GM12875 (cell line): Measurements from ENCODE around the gene SULT1C3.

Experiments used
- H3K4me3 ChIP-seq: one replicate; pipeline ENCODE4 v1.5.1; 2011; ENCODE audit warnings: low read depth, low read length, control low read depth
- TF ChIP-seq, protein P1 (sequence below): IDR thresholded peaks from 2 replicates; pipeline ENCODE4 v1.5.1; 2011; ENCODE audit warnings: low read depth, mild to moderate bottlenecking, control low read depth, inconsistent platforms, low read length, moderate library complexity, borderline replicate concordance; ENCODE audit not compliant: insufficient read depth

The SULT1C3 gene

DNA sequence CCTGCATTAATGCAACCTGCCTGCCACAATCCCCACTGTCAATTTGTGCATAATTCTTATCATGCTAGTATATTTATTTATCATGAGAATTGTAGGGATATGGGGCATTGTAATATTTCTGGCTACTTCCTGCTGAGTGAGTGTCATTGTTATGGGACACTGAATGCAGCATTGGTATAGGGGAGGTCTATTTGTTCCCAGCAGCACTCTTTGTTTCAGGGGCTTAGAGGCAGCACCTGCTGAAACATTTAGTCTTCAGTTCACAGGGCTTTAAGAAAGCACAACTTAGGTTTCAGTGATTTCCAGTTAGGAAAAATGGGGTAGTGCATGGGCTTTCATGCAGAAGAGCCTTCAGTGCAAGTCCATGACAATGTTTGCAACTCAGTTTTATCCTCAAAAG lies 23.6 kb downstream of the SULT1C3 start:
- TF ChIP-seq, protein P1, sequence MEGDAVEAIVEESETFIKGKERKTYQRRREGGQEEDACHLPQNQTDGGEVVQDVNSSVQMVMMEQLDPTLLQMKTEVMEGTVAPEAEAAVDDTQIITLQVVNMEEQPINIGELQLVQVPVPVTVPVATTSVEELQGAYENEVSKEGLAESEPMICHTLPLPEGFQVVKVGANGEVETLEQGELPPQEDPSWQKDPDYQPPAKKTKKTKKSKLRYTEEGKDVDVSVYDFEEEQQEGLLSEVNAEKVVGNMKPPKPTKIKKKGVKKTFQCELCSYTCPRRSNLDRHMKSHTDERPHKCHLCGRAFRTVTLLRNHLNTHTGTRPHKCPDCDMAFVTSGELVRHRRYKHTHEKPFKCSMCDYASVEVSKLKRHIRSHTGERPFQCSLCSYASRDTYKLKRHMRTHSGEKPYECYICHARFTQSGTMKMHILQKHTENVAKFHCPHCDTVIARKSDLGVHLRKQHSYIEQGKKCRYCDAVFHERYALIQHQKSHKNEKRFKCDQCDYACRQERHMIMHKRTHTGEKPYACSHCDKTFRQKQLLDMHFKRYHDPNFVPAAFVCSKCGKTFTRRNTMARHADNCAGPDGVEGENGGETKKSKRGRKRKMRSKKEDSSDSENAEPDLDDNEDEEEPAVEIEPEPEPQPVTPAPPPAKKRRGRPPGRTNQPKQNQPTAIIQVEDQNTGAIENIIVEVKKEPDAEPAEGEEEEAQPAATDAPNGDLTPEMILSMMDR = no peak
- no peak overlapping the region for H3K4me3 ChIP-seq

DNA sequence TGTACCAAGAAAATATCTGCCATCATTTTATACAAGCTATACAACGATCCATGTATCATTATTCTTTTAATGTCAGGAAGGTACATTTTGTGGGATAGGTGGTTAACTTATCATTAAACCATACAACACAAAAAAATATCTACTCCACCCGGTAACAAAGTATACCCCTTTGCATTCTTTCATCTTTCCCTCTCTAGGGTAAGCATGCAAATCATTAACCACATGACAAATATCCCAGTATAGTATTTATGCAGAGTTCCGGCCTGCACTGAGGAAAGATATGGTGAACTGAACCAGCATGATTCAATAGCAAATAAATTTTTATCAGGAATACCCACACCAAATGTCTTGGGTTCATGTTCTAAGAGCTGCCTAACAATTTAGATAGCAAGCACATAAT lies 26.4 kb downstream of the SULT1C3 start:
- H3K4me3 ChIP-seq = no peak overlapping the region
- TF ChIP-seq, protein P1 = no peak

DNA sequence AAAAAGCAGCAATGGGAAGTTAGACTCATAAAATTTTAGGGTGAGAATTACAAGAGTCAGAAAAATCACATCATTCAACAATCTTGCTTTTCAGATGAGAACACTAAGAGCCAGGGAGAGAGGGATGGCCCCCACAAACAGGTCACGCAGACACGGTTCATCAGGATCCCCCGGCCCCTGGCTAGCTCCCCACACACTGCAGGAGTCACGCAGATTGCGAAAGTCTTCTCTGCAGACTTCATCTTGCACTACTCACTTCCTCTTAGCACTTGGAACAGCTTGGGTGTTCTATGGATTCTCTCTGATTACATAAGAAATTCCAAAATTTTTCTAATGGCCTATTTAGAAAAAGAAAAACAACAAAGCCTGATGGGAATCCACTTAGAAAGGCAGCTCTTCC lies 27.3 kb downstream of the SULT1C3 start:
- no peak overlapping the region for H3K4me3 ChIP-seq

DNA sequence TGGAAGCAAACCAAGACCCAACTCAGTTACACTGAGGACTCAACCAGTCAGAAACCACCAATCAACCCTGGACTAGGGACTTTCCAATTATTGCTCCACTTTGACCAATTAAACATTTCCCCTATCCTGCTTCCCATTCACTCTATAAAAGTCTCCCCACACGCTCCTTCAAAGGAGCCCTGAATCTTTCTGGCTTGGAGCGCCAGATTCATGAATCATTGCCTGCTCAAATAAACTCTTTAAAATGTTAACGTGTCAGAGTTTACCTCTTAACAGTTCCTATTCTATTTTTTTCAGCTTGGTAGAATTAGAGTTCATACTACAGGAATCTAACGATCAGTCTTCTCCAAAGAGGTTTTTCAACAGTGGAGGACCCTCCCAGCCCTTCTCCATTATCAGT lies 28.2 kb downstream of the SULT1C3 start:
- TF ChIP-seq, protein P1 = no peak
- H3K4me3 ChIP-seq = no peak overlapping the region

More for the DNA sequence above, 27.3 kb downstream of the SULT1C3 start:
- TF ChIP-seq, protein P1 = no peak

DNA sequence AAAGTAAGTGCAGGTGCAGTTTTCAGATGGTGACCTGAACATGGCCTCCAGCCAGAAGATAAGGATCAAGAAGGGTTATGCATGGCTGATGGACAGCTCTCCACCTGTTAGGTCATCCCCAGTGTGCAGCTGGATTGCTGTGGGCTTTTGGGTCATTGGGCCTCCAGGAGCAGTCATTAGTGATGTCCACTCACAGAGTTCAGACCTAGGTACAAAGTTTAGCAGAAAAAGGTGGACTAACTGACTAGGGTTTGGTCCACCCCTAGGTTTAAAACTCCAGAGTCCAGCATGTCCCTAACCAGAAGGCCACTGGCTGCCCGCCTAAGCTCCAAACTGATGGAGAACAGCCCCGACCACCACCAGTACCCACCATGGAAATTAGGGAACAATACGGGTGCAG lies 30.6 kb downstream of the SULT1C3 start:
- TF ChIP-seq, protein P1 = no peak
- H3K4me3 ChIP-seq = no peak overlapping the region

DNA sequence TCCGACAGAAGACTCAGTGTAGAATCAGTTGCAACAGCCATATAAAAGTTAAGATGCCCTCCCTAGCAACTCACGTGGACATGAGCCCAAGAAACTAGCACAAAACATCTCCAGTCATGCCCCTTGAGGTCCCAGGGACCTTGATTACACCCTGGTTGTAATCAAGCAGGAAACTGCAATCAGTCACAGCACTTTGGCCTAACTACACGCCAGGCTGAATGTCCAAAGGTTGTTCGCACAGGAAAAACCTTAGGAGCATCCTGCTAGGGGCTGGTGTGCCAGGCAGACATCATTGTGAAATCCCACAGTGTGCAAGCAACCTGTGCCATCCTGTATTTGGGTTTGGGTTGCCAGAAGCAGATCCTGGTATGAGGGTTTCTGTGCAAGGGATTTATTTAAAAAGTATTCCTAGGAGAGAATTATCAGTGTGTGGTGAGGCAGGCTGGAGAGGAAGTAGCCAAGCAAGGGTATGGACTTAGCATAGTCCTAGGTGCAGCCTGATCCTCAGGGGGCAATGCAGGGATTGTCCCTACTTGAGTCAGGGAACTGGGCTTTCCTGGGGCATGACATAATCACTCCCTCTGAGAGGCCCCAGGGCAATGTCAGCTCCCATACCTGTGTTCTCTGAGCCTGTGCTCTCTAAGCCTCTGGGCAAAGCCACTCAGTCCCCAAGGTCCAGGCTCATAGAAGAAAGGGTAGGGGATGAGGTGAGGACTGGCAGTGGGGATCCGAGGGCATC lies 31.2 kb downstream of the SULT1C3 start:
- TF ChIP-seq, protein P1 = no peak
- no peak overlapping the region for H3K4me3 ChIP-seq

DNA sequence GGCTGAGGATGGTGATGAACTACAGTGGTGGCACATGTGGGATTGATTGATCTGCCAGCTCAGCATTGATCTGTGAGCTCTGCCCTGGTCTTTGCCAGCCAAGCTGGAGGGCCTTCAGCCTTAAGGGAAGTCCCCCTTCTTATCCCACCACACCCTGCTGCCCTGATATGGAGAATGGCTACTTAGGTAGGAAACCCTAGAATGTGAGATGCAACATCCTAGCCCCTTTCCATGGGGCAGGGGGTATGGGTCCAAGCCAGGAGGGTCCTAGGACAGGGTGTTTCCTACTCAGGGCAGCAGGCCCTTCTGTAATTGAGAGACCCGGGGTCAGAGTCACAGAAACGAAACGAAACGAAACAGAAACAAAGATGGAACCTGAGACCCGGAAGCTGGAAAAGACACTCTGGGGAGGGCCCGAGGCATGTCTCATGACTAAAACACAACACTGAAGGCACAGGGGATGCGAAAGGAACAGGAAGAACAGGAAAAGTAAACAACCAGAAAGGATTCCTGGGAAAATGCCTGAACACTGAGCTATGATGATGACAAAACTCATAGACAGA lies 32.0 kb downstream of the SULT1C3 start:
- TF ChIP-seq, protein P1 = no peak

More for the DNA sequence above, 32.0 kb downstream of the SULT1C3 start:
- H3K4me3 ChIP-seq = no peak overlapping the region
